DLD1 (cell line): ENCODE data around the gene PTPN11.
"Not testable (repeated sequence)": the region's sequence is repeated elsewhere in the genome, so short reads cannot be mapped to it uniquely, and the experiment has no call there.

Experiments used
- in situ Hi-C: cut with HindIII; loops from 2 replicates; pipeline ENCODE4 v1.10.0; 2017; ENCODE audit warnings: low sequenced_read_pairs

Gene PTPN11

DNA sequence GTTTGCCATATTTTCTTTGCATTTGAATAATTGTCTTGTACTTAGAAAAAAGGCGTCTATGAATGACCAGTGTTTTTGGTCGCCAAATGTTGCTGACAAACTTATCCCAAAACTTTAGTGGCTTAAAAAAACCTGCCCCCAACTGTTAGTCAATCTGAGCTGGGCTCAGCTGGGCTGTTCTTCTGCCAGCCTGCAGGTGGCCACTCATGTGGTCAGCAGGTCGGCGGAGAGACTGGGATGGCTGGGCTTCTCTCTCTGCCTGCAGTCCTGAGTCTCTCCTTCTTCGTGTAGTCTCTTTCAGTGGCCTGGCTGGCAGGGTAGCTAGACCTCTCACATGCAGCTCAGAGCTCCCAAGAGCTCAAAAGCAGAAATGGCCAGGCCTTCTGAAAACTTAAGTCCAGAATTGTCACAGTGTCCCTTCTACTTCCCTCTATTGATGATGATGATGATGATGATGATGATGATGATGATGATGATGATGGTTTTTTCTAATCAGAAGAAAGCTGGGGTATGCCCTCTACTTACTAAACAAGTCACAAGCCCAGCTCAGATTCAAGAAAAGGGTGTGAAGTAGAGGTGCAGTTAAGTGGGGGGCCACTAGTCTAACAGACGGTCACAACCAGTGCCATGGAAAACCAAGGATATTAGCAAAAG lies 87.9 kb downstream of the PTPN11 start:
- in situ Hi-C loops: no loop called here

DNA sequence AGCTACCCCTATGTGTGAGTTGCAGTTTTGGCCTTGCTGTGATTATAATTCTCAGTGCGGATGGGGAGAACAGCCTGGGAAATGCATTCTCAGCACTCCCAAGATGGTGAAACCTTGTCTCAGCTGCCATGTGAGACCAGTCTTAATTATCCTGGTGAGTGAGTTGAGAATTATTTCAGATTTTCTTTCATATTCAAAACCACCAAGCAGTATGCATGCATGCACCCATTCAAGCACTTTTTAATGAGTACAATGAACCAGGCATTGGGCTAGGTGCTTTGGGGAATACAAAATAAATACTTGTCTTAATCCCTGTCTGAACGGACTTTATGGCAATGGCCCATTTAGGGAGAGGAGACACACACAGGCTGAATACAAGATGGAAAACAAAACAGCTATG lies 94.7 kb downstream of the PTPN11 start:
- in situ Hi-C loops: no loop called here

DNA sequence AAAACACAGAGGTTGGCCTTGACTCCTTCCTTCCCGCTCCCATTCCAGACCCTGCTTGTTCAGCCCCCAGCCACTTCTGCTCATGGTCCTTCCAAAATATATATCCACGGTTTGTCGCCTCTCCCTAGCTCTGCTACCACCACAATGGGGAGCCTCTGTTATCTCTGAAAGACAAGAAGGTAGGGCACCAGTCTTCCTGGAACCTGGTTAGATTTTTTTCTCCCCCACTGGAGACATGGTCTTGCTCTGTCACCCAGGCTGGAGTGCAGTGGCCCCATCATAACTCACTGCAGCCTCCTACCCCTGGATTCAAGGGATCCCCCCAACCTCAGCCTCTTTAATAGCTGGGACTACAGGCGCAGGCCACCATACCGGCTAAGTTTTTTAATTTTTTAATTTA lies 95.7 kb downstream of the PTPN11 start:
- in situ Hi-C loops: no loop called here

DNA sequence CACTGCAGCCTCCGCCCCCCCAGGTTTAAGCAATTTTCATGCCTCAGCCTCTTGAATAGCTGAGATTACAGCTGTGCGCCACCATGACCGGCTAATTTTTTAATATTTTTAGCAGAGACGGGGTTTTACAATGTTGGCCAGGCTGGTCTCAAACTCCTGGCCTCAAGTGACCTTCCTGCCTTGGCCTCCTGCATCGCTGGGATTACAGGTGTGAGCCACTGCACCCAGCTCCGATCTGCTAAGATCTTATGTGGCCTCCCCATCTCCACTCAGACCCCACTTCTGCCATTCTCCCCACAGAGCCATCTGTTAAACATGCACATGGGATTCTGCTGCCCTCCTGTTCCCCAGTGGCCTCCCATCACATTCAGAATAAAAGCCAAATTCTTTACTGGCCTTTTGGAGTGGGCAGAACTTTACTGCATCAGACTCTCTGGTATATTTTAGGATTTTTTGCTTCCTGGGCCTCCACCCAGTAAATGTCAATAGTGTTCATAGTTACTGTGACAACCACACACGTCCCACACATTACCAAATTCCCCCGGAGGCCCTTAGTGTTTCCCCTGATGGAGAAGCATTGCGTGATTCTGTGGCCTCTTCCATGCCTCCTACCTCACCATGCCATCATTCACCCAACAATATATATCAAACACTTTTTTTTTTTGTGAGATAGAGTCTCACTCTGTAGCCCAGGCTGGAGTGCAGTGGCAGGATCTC lies 96.3 kb downstream of the PTPN11 start:
- in situ Hi-C loops: no loop called here

DNA sequence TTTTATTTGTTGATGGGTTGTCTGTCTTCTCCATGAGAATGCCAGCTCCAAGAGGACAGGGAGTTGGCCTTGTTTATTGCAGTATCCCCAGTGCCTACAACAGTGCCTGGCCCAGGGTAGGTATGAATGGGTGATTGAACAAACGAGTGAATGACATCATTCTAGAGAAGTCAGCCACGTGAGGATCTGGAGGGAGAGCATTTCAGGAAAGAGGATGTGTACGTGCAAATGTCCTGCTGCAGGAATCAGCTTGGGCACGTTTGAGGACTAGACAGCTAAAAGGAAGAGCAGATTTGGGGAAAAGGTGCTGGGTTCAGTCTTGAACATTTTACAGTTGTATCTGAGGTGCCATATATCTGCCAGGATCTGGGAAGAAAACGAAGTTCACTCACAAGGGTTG lies 97.1 kb downstream of the PTPN11 start:
- in situ Hi-C loops: no loop called here

DNA sequence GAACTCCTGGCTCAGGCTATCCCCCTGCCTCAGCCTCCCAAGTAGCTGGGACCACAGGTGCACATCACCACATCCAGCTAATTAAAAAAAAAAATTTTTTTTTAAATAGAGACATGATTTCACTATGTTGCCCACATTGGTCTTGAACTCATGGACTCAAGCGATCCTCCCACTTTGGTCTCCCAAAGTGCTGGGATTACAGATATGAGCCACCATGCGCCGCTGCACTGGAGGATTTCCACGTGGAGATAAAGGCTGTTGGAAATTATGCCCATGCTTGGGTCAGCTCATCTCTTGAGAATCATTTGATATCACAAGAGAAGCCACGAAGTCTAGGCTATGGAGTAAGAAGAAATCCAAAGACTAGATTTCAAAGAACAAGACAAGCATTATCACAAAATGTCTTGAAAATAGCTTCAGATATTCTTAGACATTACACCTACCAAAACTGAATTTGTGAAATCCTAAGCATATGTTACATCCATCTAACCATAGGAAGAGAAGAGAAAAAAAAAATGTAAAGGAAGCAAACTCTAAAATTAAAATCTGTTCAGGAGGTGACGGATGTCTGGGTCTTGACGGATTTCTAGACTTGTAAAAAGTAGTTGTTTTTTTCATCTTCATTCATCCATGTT lies 99.1 kb downstream of the PTPN11 start:
- in situ Hi-C loops: no loop called here

DNA sequence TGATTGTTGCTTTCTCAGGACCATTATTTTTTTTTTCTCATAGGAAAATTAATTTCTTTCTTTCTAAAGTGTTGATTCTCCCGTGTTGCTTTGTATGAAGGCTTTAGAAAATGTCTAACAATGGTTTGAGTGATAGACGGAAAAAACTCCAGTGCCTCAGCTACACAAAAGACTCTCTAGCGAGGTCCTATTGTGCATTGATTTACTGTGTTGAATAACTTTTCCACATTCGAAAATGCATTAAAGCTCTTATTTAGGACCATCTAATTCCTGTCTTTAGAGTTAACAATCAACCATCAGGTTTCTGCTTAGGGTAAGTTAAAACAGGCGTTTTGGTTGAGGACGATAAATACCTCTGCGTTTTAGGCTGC lies 99.6 kb downstream of the PTPN11 start:
- in situ Hi-C loops: no loop called here

DNA sequence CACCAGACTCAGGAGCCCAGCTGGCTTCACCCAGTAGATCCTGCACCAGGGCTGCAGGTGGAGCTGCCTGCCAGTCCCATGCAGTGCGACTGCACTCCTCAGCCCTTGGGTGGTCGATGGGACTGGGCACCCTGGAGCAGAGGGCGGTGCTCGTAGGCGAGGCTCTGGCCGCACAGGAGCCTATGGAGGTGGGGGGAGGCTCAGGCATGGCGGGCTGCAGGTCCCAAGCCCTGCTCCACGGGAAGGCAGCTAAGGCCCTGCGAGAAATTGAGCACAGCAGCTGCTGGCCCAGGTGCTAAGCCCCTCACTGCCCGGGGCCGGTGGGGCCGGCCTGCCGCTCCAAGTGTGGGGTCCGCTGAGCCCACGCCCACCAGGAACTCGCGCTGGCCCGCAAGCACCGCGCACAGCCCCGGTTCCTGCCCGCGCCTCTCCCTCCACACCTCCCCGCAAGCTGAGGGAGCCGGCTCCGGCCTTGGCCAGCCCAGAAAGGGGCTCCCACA lies 101.1 kb downstream of the PTPN11 start:
- in situ Hi-C loops: not testable (repeated sequence)

DNA sequence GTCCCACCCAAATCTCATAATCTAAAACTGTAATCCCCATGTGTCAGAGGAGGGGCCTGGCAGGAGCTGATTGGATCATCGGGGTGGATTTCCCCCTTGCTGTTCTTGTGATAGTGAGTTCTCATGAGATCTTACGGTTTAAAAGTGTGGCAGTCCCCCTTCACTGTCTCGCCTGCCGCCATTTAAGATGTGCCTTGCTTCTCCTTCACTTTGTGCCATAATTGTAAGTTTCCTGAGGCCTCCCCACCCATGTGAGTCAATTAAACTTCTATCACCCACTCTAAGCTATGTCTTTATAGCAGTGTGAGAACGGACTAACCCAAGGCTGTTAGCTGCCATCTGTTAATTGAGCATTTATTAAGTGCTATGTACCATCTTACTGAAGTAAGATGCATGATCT lies 105.1 kb downstream of the PTPN11 start:
- in situ Hi-C loops: no loop called here

DNA sequence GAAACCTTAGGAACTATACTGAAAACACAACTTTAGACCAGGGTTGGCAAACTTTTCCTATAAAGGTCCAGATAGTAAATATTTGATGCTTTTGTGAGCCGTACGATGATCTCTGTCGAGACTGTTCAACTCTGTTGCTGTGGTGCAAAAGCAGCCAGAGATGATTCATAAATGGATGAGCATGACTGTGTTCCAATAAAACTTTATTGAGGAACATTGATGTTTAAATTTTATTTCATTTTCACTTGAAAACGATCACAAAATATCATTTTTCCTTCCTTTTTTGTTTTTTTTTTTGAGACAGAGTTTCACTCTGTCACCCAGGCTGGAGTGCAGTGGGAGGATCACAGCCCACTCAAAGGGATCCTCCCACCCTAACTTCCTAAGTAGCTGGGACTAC lies 105.5 kb downstream of the PTPN11 start:
- in situ Hi-C loops: no loop called here

DNA sequence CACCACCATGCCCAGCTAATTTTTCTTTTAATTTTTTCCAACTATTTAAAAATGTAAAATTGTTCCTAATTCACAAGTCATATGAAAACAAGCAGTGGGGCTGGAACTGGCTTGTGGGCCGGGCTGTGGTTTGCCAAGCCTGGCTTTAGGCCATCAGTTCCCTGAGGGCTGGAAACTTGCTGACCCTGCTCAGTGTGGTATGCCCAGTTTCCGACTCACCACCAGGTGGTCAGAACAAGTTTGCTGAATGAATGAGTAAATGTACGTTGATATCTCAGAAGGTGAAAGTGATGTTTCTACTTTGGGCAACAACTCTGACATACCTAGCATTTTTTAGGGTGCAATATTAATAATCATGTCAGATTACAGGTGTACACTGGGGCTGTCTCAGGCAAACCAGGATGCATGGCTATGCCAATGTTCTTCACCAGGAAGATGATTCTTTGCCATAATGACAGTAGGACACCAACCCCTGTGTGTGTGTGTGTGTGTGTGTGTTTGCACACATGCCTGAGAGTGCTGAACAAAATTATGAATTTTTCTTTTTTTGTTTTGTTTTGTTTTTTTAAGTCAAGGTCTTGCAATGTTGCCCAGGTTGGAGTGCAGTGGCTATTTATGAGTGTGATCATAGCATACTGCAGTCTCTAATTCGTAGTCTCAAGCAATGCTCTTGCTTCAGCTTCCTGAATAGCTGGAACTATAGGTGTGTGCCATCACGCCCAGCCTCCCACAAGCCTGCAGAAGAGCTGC lies 106.1 kb downstream of the PTPN11 start:
- in situ Hi-C loops: no loop called here

DNA sequence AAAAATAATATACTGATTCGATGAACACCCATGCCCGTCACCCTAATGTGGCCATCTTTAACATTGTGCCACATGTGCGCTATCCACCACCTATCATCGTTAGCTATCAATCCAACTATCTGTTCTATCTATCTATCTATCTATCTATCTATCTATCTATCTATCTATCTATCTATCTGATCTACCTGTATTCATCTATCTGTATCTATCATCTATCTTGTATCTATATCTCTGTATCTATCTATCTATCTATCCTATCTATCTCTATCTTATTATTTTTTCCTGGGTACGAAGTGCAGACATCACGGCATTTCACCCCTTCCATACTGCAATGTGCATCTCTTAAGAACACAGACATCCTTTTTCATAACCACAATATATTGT lies 106.7 kb downstream of the PTPN11 start:
- in situ Hi-C loops: no loop called here

DNA sequence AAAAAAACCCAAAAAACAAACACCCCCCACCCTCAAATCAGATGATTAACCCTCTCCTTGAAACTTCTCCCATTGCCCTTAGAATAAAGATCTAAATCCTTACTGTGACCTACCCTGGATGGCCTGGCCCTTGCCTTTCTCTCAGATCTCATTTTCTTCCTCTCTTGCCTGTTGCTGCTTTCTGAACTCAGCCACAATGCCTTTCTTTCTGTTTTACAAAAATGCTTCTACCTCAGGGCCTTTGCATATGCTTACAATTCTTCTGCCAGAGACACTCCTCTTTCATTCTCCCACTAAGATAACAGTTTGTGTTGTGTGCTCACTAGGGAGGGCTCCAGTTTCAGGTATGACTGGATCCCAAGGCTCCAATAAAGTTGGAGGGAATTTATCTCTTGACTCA lies 108.3 kb downstream of the PTPN11 start:
- in situ Hi-C loops: no loop called here

DNA sequence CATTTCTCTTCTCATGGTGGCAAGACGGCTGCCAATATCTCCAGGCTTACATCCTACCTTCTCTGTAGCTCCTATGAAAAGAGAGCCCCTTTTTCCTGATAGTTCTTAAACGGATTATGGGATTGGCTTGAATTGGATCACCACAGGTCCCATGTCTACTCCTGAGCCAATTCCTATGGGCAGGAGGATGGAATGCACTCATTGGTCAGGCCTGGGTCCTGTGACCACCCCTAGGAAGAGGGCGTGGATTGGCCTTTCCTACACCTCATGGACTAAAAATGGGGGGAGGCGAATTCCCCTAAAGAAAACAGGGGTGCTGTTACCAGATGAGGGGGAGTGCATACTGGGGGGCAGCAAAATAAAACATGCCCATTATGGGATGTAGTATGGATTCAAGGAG lies 108.8 kb downstream of the PTPN11 start:
- in situ Hi-C loops: no loop called here

DNA sequence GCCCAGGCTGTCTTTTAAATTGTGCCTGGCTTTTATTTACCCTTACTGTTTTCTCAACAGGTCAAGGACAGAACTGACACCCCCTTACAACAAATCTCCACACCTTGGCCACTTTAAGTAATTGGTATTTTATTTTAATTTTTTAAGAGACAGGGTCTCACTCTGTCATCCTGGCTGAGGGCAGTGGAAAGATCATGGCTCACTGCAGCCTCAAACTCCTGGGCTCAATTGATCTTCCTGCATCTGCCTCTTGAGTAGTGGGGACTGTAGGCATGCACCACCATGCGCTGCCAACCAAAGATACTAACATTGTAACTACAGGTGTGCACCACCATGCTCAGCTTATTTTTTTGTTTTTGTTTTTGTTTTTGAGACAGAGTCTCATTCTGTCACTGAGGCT lies 109.8 kb downstream of the PTPN11 start:
- in situ Hi-C loops: no loop called here

DNA sequence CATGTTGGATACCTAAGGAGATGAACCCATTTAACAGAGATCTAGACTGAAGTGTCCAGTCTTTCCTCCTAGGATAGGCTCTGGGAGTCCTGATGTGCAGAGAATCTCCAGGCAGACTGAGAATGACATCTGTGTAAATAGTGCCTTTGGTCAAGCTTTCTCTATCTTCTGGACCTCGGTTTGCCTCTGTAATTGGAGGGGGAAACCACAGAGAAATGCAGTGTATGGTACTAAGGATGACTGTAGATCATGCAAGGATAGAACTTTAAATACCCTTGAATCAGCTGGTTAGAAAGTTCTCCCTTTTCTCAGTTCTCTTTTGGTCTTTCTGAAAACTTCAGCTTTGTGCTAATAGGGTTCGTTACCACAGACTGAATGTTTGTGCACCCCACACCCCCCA lies 112.2 kb downstream of the PTPN11 start:
- in situ Hi-C loops: no loop called here

DNA sequence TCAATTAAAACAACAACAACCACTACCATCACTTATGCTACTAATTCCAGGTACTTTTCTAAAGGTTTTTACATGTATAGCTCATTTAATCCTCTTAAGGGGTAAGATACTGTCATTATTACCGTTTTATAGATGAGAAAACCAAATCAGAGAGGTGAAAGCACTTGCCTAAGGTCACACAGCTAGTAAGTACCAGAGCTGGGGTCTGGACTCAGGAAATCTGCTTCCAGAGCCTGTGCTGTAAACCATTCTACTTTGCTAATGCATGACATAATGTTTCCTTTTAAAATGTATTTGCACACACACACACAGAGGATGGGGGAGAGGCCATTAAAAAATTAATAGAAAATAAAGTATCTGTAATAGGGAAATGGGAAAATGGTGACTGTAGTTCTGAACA lies 113.4 kb downstream of the PTPN11 start:
- in situ Hi-C loops: no loop called here

DNA sequence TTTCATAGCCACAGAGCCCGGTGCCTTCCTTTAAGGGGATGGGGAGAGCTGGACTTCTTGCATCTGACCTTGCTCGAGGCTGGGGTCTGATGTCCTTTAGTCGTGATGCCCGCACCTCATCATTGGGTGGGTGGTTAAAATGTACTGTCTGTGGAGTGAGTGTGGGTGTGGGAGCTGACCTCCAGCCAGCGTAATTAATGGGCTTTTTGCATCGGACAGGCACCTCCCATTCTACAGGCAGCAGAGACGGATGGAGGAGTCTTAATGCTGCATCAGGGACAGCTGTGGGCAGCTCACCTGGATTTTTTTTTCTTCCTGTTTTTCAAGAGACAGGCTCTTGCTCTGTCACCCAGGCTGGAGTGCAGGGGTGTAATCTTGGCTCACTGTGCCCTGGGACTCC lies 114.8 kb downstream of the PTPN11 start:
- in situ Hi-C loops: no loop called here

DNA sequence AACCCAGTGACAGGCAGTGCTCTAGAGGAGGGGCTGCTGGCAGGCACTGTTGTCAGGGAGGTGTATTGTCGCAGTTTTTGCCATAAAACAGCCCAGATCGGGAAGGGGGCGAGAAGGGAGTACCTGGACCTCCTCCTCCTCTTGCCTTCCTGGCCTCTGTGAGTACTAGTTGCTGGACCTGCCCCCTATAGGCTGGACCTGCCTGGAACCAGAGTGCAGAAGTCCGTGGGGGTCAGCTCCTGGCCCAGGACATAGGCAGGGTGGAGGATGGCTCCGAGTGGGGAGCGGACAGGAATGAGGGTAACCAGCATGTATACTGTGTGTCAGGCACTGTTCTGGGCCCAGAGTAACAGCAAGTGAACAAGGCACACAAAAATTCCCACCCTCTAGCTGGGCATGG lies 116.3 kb downstream of the PTPN11 start:
- in situ Hi-C loops: no loop called here

DNA sequence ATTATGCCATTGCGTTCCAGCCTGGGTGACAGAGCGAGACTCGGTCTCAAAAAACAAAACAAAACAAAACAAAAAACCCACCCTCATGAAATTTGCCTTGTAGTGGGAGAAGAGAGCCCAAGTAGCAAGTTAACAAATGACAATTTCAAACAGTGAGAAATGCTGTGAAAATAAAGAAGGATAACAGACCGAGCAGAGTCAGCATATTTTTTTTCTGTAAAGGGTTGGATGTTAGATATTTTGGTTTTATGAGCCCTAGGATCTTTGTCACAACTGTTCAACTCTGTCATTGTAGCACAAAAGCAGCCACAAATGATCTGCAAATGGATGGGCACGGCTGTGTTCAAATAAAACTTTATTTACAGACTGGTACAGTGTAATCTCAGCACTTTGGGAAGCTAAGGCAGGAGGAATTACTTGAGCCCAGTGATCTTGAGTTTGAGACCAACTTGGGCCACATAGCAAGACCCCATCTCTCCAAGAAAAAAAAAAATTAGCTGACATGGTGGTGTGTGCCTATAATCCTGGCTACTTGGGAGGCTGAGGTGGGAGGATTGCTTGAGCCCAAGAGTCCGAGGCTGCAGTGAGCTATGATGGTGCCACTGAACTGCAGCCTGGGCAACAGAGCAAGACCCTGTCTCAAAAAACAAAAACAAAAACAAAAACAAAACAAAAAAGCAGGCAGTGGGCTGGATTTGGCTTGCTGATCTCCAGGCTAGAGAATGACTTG lies 117.1 kb downstream of the PTPN11 start:
- in situ Hi-C loops: no loop called here

DNA sequence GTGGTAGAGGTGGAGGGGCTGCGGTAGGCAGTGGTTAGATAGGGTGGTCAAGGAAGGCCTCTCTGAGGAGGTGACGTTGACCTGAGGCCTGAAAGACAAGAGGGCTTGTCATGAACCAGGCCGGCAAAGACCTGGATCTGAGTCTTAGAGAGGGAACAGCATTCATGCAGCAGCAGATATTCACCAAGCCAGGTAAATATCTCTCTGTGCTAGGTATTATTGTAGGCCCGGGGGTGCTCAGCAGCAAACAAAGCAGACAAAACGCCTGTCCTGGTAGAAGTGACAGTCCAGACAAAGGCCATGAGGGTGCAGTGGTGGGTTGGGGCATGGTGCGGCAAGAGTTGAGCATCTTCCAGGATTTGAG lies 117.6 kb downstream of the PTPN11 start:
- in situ Hi-C loops: no loop called here
